Trophoblast cell (in vitro differentiated cells and primary cell): ENCODE measurements around the gene APOD.

Experiments
- DNase-seq, 2 donors: peaks; one replicate each; pipeline ENCODE4 v3.0.0-alpha.2; 2016
- H2AFZ ChIP-seq: 2 replicates; pipeline ENCODE4 v1.6.1; 2013; ENCODE audit warnings: low read length, moderate library complexity, mild to moderate bottlenecking; ENCODE audit not compliant: insufficient read depth, poor library complexity
- H2AK5ac ChIP-seq: 2 replicates; pipeline ENCODE4 v1.6.1; 2013; ENCODE audit warnings: mild to moderate bottlenecking, low read length
- H2BK120ac ChIP-seq: 2 replicates; pipeline ENCODE4 v1.6.1; 2013; ENCODE audit warnings: low read length, mild to moderate bottlenecking, moderate library complexity; ENCODE audit not compliant: insufficient read depth, poor library complexity
- H2BK12ac ChIP-seq: 2 replicates; pipeline ENCODE4 v1.6.1; 2013; ENCODE audit warnings: mild to moderate bottlenecking, low read length, moderate library complexity
- H2BK5ac ChIP-seq: 2 replicates; pipeline ENCODE4 v1.6.1; 2013; ENCODE audit warnings: low read length, low read depth, moderate library complexity, mild to moderate bottlenecking; ENCODE audit not compliant: poor library complexity
- H3K14ac ChIP-seq: 2 replicates; pipeline ENCODE4 v1.6.1; 2013; ENCODE audit warnings: mild to moderate bottlenecking, low read length
- H3K18ac ChIP-seq: 2 replicates; pipeline ENCODE4 v1.6.1; 2013; ENCODE audit warnings: mild to moderate bottlenecking, low read length
- H3K23ac ChIP-seq: 2 replicates; pipeline ENCODE4 v1.6.1; 2013; ENCODE audit warnings: low read length
- H3K27ac ChIP-seq: 2 replicates; pipeline ENCODE4 v1.5.1; 2013; ENCODE audit warnings: low read depth, mild to moderate bottlenecking, inconsistent platforms, low read length, moderate library complexity
- H3K27me3 ChIP-seq: 2 replicates; pipeline ENCODE4 v1.6.1; 2013; ENCODE audit warnings: inconsistent platforms, mild to moderate bottlenecking, low read length, moderate library complexity; ENCODE audit not compliant: insufficient read depth
- H3K36me3 ChIP-seq, 2 experiments: 1 replicate in 1 of 2; 2 replicates in 1 of 2; pipeline ENCODE4 v1.6.1; 2013; ENCODE audit warnings: low read length in 2 of 2, mild to moderate bottlenecking in 2 of 2, moderate library complexity in 1 of 2; ENCODE audit not compliant: insufficient read depth in 2 of 2, control insufficient read depth in 1 of 2
- H3K4ac ChIP-seq: 2 replicates; pipeline ENCODE4 v1.6.1; 2013; ENCODE audit warnings: low read depth, mild to moderate bottlenecking, low read length, moderate library complexity
- H3K4me1 ChIP-seq, 2 experiments: 1 replicate in 1 of 2; 2 replicates in 1 of 2; pipeline ENCODE4 v1.6.1; 2013; ENCODE audit warnings: low read length in 2 of 2, mild to moderate bottlenecking in 2 of 2, moderate library complexity in 1 of 2; ENCODE audit not compliant: insufficient read depth in 2 of 2, control insufficient read depth in 1 of 2
- H3K4me2 ChIP-seq: 2 replicates; pipeline ENCODE4 v1.6.1; 2013; ENCODE audit warnings: inconsistent platforms, mild to moderate bottlenecking, low read length, moderate library complexity
- H3K4me3 ChIP-seq: 2 replicates; pipeline ENCODE4 v1.5.1; 2013; ENCODE audit warnings: mild to moderate bottlenecking, low read depth, low read length, inconsistent platforms
- H3K79me1 ChIP-seq: one replicate; pipeline ENCODE4 v1.6.1; 2013; ENCODE audit warnings: low read length
- H3K79me2 ChIP-seq: 2 replicates; pipeline ENCODE4 v1.6.1; 2013; ENCODE audit warnings: low read length, mild to moderate bottlenecking; ENCODE audit not compliant: control insufficient read depth, insufficient read depth, poor library complexity
- H3K9ac ChIP-seq: 2 replicates; pipeline ENCODE4 v1.6.1; 2013; ENCODE audit warnings: mild to moderate bottlenecking, low read length
- H3K9me3 ChIP-seq: 2 replicates; pipeline ENCODE4 v1.6.1; 2013; ENCODE audit warnings: low read depth, mild to moderate bottlenecking, control low read depth, inconsistent platforms, low read length; ENCODE audit not compliant: insufficient read depth
- H4K12ac ChIP-seq: 2 replicates; pipeline ENCODE4 v1.6.1; 2013; ENCODE audit warnings: low read depth, mild to moderate bottlenecking, low read length, moderate library complexity
- H4K8ac ChIP-seq: 2 replicates; pipeline ENCODE4 v1.6.1; 2013; ENCODE audit warnings: low read depth, mild to moderate bottlenecking, low read length, moderate library complexity
- H4K91ac ChIP-seq: one replicate; pipeline ENCODE4 v1.6.1; 2013; ENCODE audit warnings: low read depth, mild to moderate bottlenecking, low read length, moderate library complexity
- WGBS: extraction: QIAGEN DNeasy Blood & Tissue Kit; methylation state at CpG from one replicate; pipeline ENCODE4 v1.1.7; 2013; ENCODE audit warnings: missing lambda C conversion rate; ENCODE audit not compliant: insufficient read length, insufficient coverage; ENCODE audit errors: extremely low coverage; 5-methylcytosine and 5-hydroxymethylcytosine counted together

Gene APOD

DNA sequence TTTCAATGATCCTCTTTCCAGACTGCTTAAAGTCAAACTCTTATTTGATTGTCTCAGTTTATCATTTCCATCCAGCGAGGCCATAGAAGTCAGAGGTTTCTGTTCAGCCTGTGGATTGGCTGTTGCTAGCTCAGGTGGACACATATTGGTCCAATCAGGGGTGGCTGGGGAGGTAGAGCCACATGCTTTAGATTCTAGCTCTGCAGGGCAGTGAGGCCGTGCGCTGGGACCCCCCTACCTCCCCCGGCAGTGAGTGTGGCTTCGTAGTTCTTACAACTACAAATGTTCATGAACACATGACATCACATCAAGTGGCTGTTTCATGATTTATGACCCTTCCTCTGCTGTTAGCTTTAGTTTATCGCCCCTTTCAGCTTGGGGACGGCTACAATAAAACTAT is 18.0 kb downstream of the APOD start:
- Histone ChIP-seq H3K79me1 (no peaks in the 10 kb centered on the region), H3K23ac (no peak overlapping the region), H2AFZ (no peak overlapping the region), H3K4me2 (no peak overlapping the region), H3K18ac (no peak overlapping the region), H3K36me3 (no peaks in the 10 kb centered on the region), H3K79me2 (no peaks in the 10 kb centered on the region), H2AK5ac (no peak overlapping the region), H3K4me3 (no peak overlapping the region), H3K27ac (no peak overlapping the region), H3K4ac (no peak overlapping the region), H3K27me3 (no peaks in the 10 kb centered on the region), H3K14ac (no peak overlapping the region), H4K8ac (no peak overlapping the region), H3K9ac (no peak overlapping the region), H2BK5ac (no peak overlapping the region), H2BK120ac (no peak overlapping the region), H4K91ac (no peak overlapping the region), H2BK12ac (no peak overlapping the region), H3K9me3 (no peaks in the 10 kb centered on the region), H3K4me1 (peaks cover 0 to 2% of the 10 kb centered on the region in 2 experiments), H4K12ac (no peak overlapping the region)
- no peak for DNase-seq
- no CpG with 5 or more reads among the region's 7 CpGs for WGBS

DNA sequence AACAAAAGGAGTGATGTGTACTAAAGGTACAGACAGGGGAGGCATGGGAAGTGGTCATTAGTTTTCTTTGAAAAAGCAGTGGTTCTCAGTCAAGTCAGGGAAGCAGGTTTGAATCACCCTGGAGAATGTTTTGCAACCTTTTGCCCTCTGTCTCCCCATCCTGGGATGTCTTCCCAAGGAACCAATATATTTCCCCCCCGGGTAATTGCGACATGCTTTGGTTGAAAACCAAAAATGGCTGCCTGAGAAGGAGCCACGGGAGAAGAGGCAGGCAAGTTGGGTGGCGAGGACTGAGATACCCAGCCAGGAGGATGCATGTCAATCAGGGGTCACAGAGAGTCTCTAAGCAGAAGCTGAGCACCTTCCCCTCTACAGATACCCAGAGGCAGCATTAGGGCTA is 20.4 kb downstream of the APOD start:
- no peak for DNase-seq
- Histone ChIP-seq H2BK5ac (no peak overlapping the region), H3K79me1 (no peaks in the 10 kb centered on the region), H3K27ac (no peak overlapping the region), H2BK120ac (no peak overlapping the region), H3K4me2 (no peak overlapping the region), H3K18ac (no peak overlapping the region), H2BK12ac (no peak overlapping the region), H3K4me1 (peaks cover 0 to 2% of the 10 kb centered on the region in 2 experiments), H3K23ac (no peak overlapping the region), H2AFZ (no peak overlapping the region), H3K9ac (no peak overlapping the region), H3K27me3 (no peaks in the 10 kb centered on the region), H3K79me2 (no peaks in the 10 kb centered on the region), H3K9me3 (no peaks in the 10 kb centered on the region), H3K4me3 (no peak overlapping the region), H4K12ac (no peak overlapping the region), H3K4ac (no peak overlapping the region), H2AK5ac (no peak overlapping the region), H3K36me3 (no peaks in the 10 kb centered on the region), H4K91ac (no peak overlapping the region), H3K14ac (no peak overlapping the region), H4K8ac (no peak overlapping the region)
- WGBS: no CpG with 5 or more reads among the region's 4 CpGs

DNA sequence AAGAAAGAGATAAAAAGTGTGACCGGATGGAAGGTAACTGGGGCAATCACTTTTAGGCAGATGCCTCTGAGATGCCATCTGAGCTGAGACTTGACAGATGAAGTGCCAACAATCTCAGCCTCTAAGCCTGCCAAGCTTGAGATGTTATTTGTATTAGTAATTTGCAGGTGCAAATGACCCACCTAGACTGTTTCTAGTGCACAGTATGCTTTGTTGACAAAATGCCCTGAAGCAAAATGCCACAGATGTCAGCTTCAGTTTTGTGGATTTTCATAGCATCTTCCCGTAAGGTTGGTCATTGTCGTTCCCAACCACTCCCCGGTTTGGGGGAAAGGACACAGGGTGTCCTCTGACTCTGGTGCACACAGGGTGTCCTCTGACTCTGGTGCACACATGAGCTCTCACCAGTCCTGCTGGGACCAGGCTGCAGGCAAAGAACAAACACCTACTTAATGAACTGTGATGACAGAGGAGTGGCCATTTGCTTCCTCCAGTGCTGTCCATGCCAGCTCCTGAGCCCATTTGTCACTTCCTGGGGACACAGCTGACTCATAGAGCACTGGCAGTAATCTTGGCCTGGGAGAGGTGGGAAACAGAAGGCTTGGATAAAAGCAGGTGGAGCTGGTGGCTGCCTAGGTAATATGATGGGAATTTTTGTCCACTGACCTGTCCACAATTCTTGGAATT is 23.9 kb downstream of the APOD start:
- H2BK5ac ChIP-seq: no peak overlapping the region
- DNase-seq: peak in 1 of 2 donors; percentile 51
- H4K91ac ChIP-seq: no peak overlapping the region
- H3K4me3 ChIP-seq: no peak overlapping the region
- H3K27me3 ChIP-seq: no peaks in the 10 kb centered on the region
- no peaks in the 10 kb centered on the region for H3K9me3 ChIP-seq
- H3K79me1 ChIP-seq: no peaks in the 10 kb centered on the region
- no CpG with 5 or more reads among the region's 4 CpGs for WGBS
- no peak overlapping the region for H4K8ac ChIP-seq
- H3K36me3 ChIP-seq: no peaks in the 10 kb centered on the region
- no peaks in the 10 kb centered on the region for H3K4me1 ChIP-seq
- H2BK120ac ChIP-seq: no peak overlapping the region
- H3K9ac ChIP-seq: no peak overlapping the region
- H3K27ac ChIP-seq: no peak overlapping the region
- no peaks in the 10 kb centered on the region for H3K79me2 ChIP-seq
- H3K18ac ChIP-seq: no peak overlapping the region
- no peak overlapping the region for H3K4me2 ChIP-seq
- H4K12ac ChIP-seq: no peak overlapping the region
- no peak overlapping the region for H2BK12ac ChIP-seq
- no peak overlapping the region for H3K4ac ChIP-seq
- H2AFZ ChIP-seq: no peak overlapping the region
- H2AK5ac ChIP-seq: no peak overlapping the region
- no peak overlapping the region for H3K14ac ChIP-seq
- no peak overlapping the region for H3K23ac ChIP-seq

GRCh38 chr3:195558602-195559001 is 25.1 kb downstream of the APOD start:
- Histone ChIP-seq H2AFZ (no peak overlapping the region), H3K79me2 (no peaks in the 10 kb centered on the region), H3K4me3 (no peak overlapping the region), H3K27ac (no peak overlapping the region), H3K9me3 (no peaks in the 10 kb centered on the region), H3K9ac (no peak overlapping the region), H3K4ac (no peak overlapping the region), H3K18ac (no peak overlapping the region), H3K27me3 (no peaks in the 10 kb centered on the region), H2AK5ac (no peak overlapping the region), H4K12ac (no peak overlapping the region), H3K79me1 (no peaks in the 10 kb centered on the region), H2BK120ac (no peak overlapping the region), H3K4me2 (no peak overlapping the region), H4K8ac (no peak overlapping the region), H3K23ac (no peak overlapping the region), H3K14ac (no peak overlapping the region), H2BK12ac (no peak overlapping the region), H2BK5ac (no peak overlapping the region), H4K91ac (no peak overlapping the region), H3K36me3 (no peaks in the 10 kb centered on the region), H3K4me1 (peaks cover 0 to under 1% of the 10 kb centered on the region in 2 experiments)
- peak in 1 of 2 donors; percentile 47 for DNase-seq
- WGBS: no CpG with 5 or more reads among the region's 3 CpGs
